OCI-LY7 (cell line): ENCODE measurements around the gene TTF2. TPM values are rescaled to one million over a fixed set of nuclear protein-coding genes. Genes with fewer than 3 reads are reported as not detected.

Experiments
- BruUV-seq: library from RNA; stranded (reverse); fragments of 400-500 nt; replicated peaks from 2 replicates; lab custom pipeline; 2021; lab: Mats Ljungman, UMichigan
- CTCF ChIA-PET: fragments of 300-600 bp; sonication (Branson Sonifier 250); formaldehyde crosslinking; loops from one replicate; lab custom pipeline; 2022; ENCODE audit warnings: antibody characterized with exemption; ENCODE audit not compliant: unreplicated experiment; lab: Charles Lee
- POLR2A ChIA-PET: fragments of 300-600 bp; sonication (Branson Sonifier 250); formaldehyde crosslinking; loops from one replicate; lab custom pipeline; 2022; ENCODE audit warnings: antibody characterized with exemption; lab: Charles Lee
- DNase-seq: peaks from one replicate; pipeline ENCODE4 v3.0.0-alpha.2; 2015; ENCODE audit warnings: low spot score
- H2AFZ ChIP-seq: fragments of 200-600 bp; sonication (generic), shearing (Covaris generic); 2 replicates; pipeline ENCODE4 v1.6.1; 2014; ENCODE audit warnings: mild to moderate bottlenecking, antibody characterized with exemption, low read length, moderate library complexity
- H3K27ac ChIP-seq: fragments of 200-600 bp; sonication (generic); 2 replicates; pipeline ENCODE4 v1.5.1; 2014; ENCODE audit warnings: mixed run types, low read depth, mild to moderate bottlenecking, moderate library complexity, low read length, inconsistent platforms; ENCODE audit not compliant: poor library complexity, severe bottlenecking
- H3K36me3 ChIP-seq: fragments of 200-600 bp; sonication (generic); 2 replicates; pipeline ENCODE4 v1.6.1; 2014; ENCODE audit warnings: mild to moderate bottlenecking, antibody characterized with exemption, low read length, moderate library complexity, mixed read lengths; ENCODE audit not compliant: insufficient read depth
- H3K4me1 ChIP-seq: fragments of 200-600 bp; sonication (generic); 2 replicates; pipeline ENCODE4 v1.5.1; 2014; ENCODE audit warnings: mild to moderate bottlenecking, low read length; ENCODE audit not compliant: insufficient read depth, poor library complexity, severe bottlenecking
- H3K4me2 ChIP-seq: fragments of 200-600 bp; sonication (generic); 2 replicates; pipeline ENCODE4 v1.6.1; 2014; ENCODE audit warnings: mild to moderate bottlenecking, low read length
- H3K4me3 ChIP-seq: fragments of 200-600 bp; sonication (generic); 2 replicates; pipeline ENCODE4 v1.5.1; 2014; ENCODE audit warnings: mild to moderate bottlenecking, low read depth, low read length; ENCODE audit not compliant: poor library complexity, severe bottlenecking
- H3K79me2 ChIP-seq: fragments of 200-600 bp; sonication (generic); 2 replicates; pipeline ENCODE4 v1.6.1; 2016; ENCODE audit warnings: low read depth, mild to moderate bottlenecking, low read length, moderate library complexity, mixed read lengths; ENCODE audit not compliant: insufficient read depth
- H3K9me2 ChIP-seq: fragments of 200-600 bp; sonication (generic); 2 replicates; pipeline ENCODE4 v1.6.1; 2016; ENCODE audit warnings: mild to moderate bottlenecking, low read length, mixed read lengths; ENCODE audit not compliant: insufficient read depth
- H3K9me3 ChIP-seq: fragments of 200-600 bp; sonication (generic); 2 replicates; pipeline ENCODE4 v1.6.1; 2014; ENCODE audit warnings: mild to moderate bottlenecking, mixed run types, low read length, mixed read lengths
- H4K20me1 ChIP-seq: fragments of 200-600 bp; sonication (generic); 2 replicates; pipeline ENCODE4 v1.6.1; 2014; ENCODE audit warnings: mild to moderate bottlenecking, antibody characterized with exemption, low read length, moderate library complexity, mixed read lengths; ENCODE audit not compliant: insufficient read depth
- EZH2phosphoT487 ChIP-seq: fragments of 200-600 bp; sonication (generic); IDR thresholded peaks from 2 replicates; pipeline ENCODE4 v1.6.1; 2018; ENCODE audit warnings: low read depth, borderline replicate concordance, mild to moderate bottlenecking, mixed run types, antibody characterized with exemption, low read length, moderate library complexity, mixed read lengths
- intact Hi-C: fragments of 100-400 bp; cut with micrococcal nuclease; formaldehyde crosslinking; loops from one replicate; pipeline ENCODE4 v1.10.0; 2022; ENCODE audit not compliant: unreplicated experiment
- total RNA-seq, 2 experiments: library from RNA; depleted of rRNA in 1 of 2; stranded (reverse); fragments of >200 nt in 1 of 2; shearing (Covaris generic) in 1 of 2; gene quantifications; 2 replicates each; pipeline ENCODE4 v1.2.3, GENCODE V29; 2014 to 2022
- TF ChIP-seq, protein P1 (sequence below): fragments of 200-600 bp; sonication (generic); conservative IDR thresholded peaks from 2 replicates; pipeline ENCODE4 v1.5.1; 2014; ENCODE audit warnings: mild to moderate bottlenecking, antibody characterized with exemption, low read length, moderate library complexity, mixed read lengths

TTF2 gene
- total RNA-seq, 2 experiments from 2014 or later: 81.3 to 133 TPM

DNA sequence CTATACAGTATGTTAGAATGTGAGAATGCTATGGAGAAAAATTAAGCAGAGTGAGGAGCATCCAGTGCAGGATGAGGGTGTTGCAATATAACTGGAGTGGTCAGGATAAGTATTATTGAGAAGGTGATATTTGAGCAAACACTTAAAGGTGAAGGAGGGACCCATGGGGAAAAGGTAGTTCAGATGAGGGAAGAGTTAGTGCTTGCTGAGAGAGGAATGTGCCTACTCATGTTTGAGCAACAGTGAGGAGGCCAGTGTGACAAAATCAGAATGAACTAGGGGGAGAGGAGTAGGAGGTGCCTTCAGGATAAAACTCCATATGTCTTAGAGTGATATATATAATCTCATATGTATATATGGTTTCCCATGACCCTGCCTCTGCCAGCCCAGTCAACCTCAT, 67.7 kb downstream of the TTF2 start:
- intact Hi-C loops: no loop called here
- Histone ChIP-seq H4K20me1 (no peaks in the 10 kb centered on the region), H3K9me2 (no peaks in the 10 kb centered on the region), H3K27ac (no peak overlapping the region), H3K79me2 (no peaks in the 10 kb centered on the region), H3K36me3 (no peaks in the 10 kb centered on the region), H3K4me1 (no peaks in the 10 kb centered on the region), H2AFZ (no peak overlapping the region), H3K9me3 (no peaks in the 10 kb centered on the region), H3K4me2 (no peak overlapping the region), H3K4me3 (no peak overlapping the region)
- no peak for DNase-seq
- ChIA-PET POLR2A (interaction anchor here (0.7 kb wide), 1 partner anchor 113 kb away, joined by 3 read pairs; no protein-coding TSS in a partner anchor), CTCF (no interaction called here)
- no TSS peak for BruUV-seq
- TF ChIP-seq, protein P1, sequence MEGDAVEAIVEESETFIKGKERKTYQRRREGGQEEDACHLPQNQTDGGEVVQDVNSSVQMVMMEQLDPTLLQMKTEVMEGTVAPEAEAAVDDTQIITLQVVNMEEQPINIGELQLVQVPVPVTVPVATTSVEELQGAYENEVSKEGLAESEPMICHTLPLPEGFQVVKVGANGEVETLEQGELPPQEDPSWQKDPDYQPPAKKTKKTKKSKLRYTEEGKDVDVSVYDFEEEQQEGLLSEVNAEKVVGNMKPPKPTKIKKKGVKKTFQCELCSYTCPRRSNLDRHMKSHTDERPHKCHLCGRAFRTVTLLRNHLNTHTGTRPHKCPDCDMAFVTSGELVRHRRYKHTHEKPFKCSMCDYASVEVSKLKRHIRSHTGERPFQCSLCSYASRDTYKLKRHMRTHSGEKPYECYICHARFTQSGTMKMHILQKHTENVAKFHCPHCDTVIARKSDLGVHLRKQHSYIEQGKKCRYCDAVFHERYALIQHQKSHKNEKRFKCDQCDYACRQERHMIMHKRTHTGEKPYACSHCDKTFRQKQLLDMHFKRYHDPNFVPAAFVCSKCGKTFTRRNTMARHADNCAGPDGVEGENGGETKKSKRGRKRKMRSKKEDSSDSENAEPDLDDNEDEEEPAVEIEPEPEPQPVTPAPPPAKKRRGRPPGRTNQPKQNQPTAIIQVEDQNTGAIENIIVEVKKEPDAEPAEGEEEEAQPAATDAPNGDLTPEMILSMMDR: no peak
- no peak for TF ChIP-seq EZH2phosphoT487

GRCh38 chr1:117128323-117129079, 68.4 kb downstream of the TTF2 start:
- no peaks in the 10 kb centered on the region for H4K20me1 ChIP-seq
- no TSS peak for BruUV-seq
- H3K4me3 ChIP-seq: no peak overlapping the region
- no peak overlapping the region for H2AFZ ChIP-seq
- H3K4me1 ChIP-seq: no peaks in the 10 kb centered on the region
- no peaks in the 10 kb centered on the region for H3K79me2 ChIP-seq
- TF ChIP-seq, protein P1: peak; percentile 85
- TF ChIP-seq EZH2phosphoT487: no peak
- H3K36me3 ChIP-seq: no peaks in the 10 kb centered on the region
- H3K9me3 ChIP-seq: no peaks in the 10 kb centered on the region
- H3K27ac ChIP-seq: no peak overlapping the region
- ChIA-PET CTCF (interaction anchor here (0.9 kb wide), 1 partner anchor 48 kb away, joined by 3 read pairs; no protein-coding TSS in a partner anchor), POLR2A (interaction anchor here (1.1 kb wide), 1 partner anchor 31 kb away, joined by 5 read pairs; no protein-coding TSS in a partner anchor)
- intact Hi-C loops: no loop called here
- no peaks in the 10 kb centered on the region for H3K9me2 ChIP-seq
- no peak overlapping the region for H3K4me2 ChIP-seq
- DNase-seq: peak; percentile 39

DNA sequence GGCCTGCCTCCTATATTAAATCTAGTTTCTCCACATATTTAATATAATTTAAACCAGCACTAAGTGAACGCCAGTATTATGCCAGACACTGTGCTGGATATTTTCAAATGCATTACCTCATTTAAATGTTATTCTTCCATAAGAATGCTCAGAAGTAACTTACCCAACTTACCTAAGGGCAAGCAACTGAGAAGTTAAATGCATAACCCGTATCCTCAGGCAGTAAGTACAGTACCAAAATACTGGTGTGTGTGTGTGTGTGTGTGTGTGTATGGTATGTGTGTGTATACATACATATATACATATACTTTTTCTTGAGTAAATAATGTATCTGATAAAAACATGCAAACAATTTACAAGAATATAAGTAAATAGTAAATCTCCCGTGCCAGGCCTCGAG, 70.4 kb downstream of the TTF2 start:
- no TSS peak for BruUV-seq
- Histone ChIP-seq H3K27ac (no peak overlapping the region), H3K9me3 (no peaks in the 10 kb centered on the region), H4K20me1 (no peaks in the 10 kb centered on the region), H3K79me2 (no peaks in the 10 kb centered on the region), H3K4me1 (no peaks in the 10 kb centered on the region), H3K4me3 (no peak overlapping the region), H3K4me2 (no peak overlapping the region), H3K36me3 (no peaks in the 10 kb centered on the region), H2AFZ (no peak overlapping the region), H3K9me2 (no peaks in the 10 kb centered on the region)
- ChIA-PET CTCF (no interaction called here), POLR2A (no interaction called here)
- intact Hi-C loops: no loop called here
- no peak for TF ChIP-seq EZH2phosphoT487
- TF ChIP-seq, protein P1: no peak
- no peak for DNase-seq
